Testis (tissue), 2 donors: Measurements from ENCODE around the gene LPIN3.

Source experiments
- CTCF ChIP-seq, 3 experiments: fragments of 450-650 bp in 2 of 3; fragments of 200-600 bp in 1 of 3; sonication (generic) in 1 of 3; IDR thresholded peaks; one replicate each; pipeline ENCODE4 v1.5.1; 2016 to 2019; ENCODE audit warnings: antibody characterized with exemption in 3 of 3, mild to moderate bottlenecking in 2 of 3, moderate library complexity in 1 of 3
- POLR2A ChIP-seq: fragments of 450-650 bp; IDR thresholded peaks from one replicate; pipeline ENCODE4 v1.6.1; 2017; ENCODE audit warnings: antibody characterized with exemption, mild to moderate bottlenecking, moderate library complexity

GRCh38 chr20:41391587-41392001, 51.0 kb downstream of the LPIN3 start:
- TF ChIP-seq CTCF (IDR thresholded peaks at IDR 0.05) (no peak), POLR2A (no peak)
